Gastrocnemius medialis (tissue), 4 donors: ENCODE data around the gene RALGPS2.

ENCODE experiments used
- POLR2A ChIP-seq, 2 donors: fragments of 450-650 bp; IDR thresholded peaks; one replicate each; pipeline ENCODE4 v1.6.1; 2017; ENCODE audit warnings: antibody characterized with exemption in 2 of 2, mild to moderate bottlenecking in 2 of 2, moderate library complexity in 2 of 2
- TF ChIP-seq, protein P1 (sequence below), 5 experiments: fragments of 450-650 bp in 3 of 5; fragments of 200-600 bp in 2 of 5; sonication (generic) in 2 of 5; IDR thresholded peaks in 4 of 5; conservative IDR thresholded peaks in 1 of 5; 1 replicate in 4 of 5; 2 replicates in 1 of 5; pipeline ENCODE4 v1.5.1; 2016 to 2019; ENCODE audit warnings: antibody characterized with exemption in 5 of 5, mild to moderate bottlenecking in 3 of 5, moderate library complexity in 3 of 5

DNA sequence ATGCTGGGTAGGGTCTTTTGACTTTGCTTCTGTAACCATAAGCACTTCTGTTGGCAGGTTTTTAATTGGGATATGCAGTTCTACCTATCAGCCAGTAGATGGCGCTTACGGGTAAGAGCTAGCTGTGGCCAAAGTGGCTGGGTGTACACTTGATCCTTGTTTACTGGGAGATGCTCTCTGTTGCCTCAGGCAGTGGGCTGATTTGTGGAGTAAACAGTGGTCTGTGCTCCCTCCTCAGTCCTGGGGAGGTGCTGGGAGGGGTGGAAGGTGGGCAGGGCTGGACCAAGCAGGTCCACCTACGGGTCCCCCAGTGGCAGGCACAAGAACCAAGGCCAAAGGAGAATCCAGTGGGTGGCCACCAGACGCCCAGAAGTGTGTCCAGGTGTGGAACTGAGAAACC is 43.4 kb downstream of the RALGPS2 start:
- no peak for TF ChIP-seq POLR2A (IDR thresholded peaks at IDR 0.05)
- TF ChIP-seq, protein P1, sequence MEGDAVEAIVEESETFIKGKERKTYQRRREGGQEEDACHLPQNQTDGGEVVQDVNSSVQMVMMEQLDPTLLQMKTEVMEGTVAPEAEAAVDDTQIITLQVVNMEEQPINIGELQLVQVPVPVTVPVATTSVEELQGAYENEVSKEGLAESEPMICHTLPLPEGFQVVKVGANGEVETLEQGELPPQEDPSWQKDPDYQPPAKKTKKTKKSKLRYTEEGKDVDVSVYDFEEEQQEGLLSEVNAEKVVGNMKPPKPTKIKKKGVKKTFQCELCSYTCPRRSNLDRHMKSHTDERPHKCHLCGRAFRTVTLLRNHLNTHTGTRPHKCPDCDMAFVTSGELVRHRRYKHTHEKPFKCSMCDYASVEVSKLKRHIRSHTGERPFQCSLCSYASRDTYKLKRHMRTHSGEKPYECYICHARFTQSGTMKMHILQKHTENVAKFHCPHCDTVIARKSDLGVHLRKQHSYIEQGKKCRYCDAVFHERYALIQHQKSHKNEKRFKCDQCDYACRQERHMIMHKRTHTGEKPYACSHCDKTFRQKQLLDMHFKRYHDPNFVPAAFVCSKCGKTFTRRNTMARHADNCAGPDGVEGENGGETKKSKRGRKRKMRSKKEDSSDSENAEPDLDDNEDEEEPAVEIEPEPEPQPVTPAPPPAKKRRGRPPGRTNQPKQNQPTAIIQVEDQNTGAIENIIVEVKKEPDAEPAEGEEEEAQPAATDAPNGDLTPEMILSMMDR (IDR thresholded peaks at IDR 0.05 in 4 of 5, conservative IDR thresholded peaks at IDR 0.05 in 1 of 5): peak; percentile 49 to 81 (median 70)
